Nephron (organoid): ENCODE measurements around the gene DNAL1.
"Not testable (repeated sequence)": the region's sequence is repeated elsewhere in the genome, so short reads cannot be mapped to it uniquely, and the experiment has no call there.

ENCODE experiments used
- H3K27ac Mint-ChIP-seq, 3 experiments: 2 replicates each; pipeline ENCODE4 v1.8.0; 2020; ENCODE audit warnings: mixed read lengths in 3 of 3, mild to moderate bottlenecking in 2 of 3, moderate library complexity in 1 of 3
- H3K27me3 Mint-ChIP-seq: 2 replicates; pipeline ENCODE4 v1.8.0; 2021; ENCODE audit warnings: low read depth, mild to moderate bottlenecking, moderate library complexity, mixed read lengths
- H3K36me3 Mint-ChIP-seq: 2 replicates; pipeline ENCODE4 v1.8.0; 2020; ENCODE audit warnings: low read depth, mixed read lengths
- H3K4me1 Mint-ChIP-seq: 2 replicates; pipeline ENCODE4 v1.8.0; 2020; ENCODE audit warnings: mixed read lengths
- H3K4me3 Mint-ChIP-seq, 3 experiments: 2 replicates each; pipeline ENCODE4 v1.8.0; 2020; ENCODE audit warnings: mild to moderate bottlenecking in 3 of 3, mixed read lengths in 3 of 3, moderate library complexity in 2 of 3
- H3K9me3 Mint-ChIP-seq: 2 replicates; pipeline ENCODE4 v1.8.0; 2020; ENCODE audit warnings: mixed read lengths
- CTCF ChIP-seq, 3 experiments: fragments of 200-600 bp; sonication (generic); IDR thresholded peaks; one replicate each; pipeline ENCODE4 v1.5.0; 2021; ENCODE audit warnings: antibody characterized with exemption in 3 of 3; ENCODE audit not compliant: unreplicated experiment in 3 of 3

Gene DNAL1

GRCh38 chr14:73633116-73634010, 11.4 kb upstream of the DNAL1 start:
- H3K4me3 Mint-ChIP-seq, result peak overlapping the region; percentile 70 to 81 (median 79)
- H3K4me1 Mint-ChIP-seq, result peaks cover 5% of the 10 kb centered on the region
- H3K27ac Mint-ChIP-seq, result peak overlapping the region in 1 of 3 experiments; percentile 31
- peak; percentile 85 to 88 (median 86) for TF ChIP-seq CTCF (IDR thresholded peaks at IDR 0.05; ENCODE audit: unreplicated experiment in 3 of 3)
- no peaks in the 10 kb centered on the region for H3K36me3 Mint-ChIP-seq
- peaks cover 22% of the 10 kb centered on the region for H3K27me3 Mint-ChIP-seq
- no peaks in the 10 kb centered on the region for H3K9me3 Mint-ChIP-seq

- no peak overlapping the region for H3K27ac Mint-ChIP-seq
- peak overlapping the region; percentile 70 to 81 (median 79) for H3K4me3 Mint-ChIP-seq
These were observed 10.6 kb upstream of the DNAL1 start for GRCh38 chr14:73634011-73634833.

DNA sequence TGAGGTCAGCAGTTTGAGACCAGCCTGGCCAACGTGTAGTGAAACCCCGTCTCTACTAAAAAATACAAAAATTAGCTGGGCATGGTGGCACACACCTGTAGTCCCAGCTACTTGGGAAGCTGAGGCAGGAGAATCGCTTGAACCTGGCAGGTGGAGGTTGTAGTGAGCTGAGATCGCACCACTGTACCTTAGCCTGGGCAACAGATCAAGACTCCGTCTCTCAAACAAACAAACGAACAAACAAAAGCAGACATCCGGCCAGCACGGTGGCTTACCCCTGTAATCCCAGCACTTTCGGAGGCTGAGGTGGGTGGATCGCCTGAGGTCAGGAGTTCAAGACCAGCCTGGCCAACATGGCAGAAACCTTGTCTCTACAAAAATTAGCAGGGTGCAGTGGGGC, 8.4 kb upstream of the DNAL1 start:
- H3K27ac Mint-ChIP-seq, H3K36me3 Mint-ChIP-seq, H3K4me1 Mint-ChIP-seq, H3K9me3 Mint-ChIP-seq, H3K4me3 Mint-ChIP-seq: not testable (repeated sequence)
- H3K27me3 Mint-ChIP-seq, result peaks cover 19% of the 10 kb centered on the region

More at GRCh38 chr14:73634011-73634833, 10.6 kb upstream of the DNAL1 start:
- Mint-ChIP-seq H3K36me3 (no peaks in the 10 kb centered on the region), H3K27me3 (peaks cover 22% of the 10 kb centered on the region), H3K4me1 (peaks cover 5% of the 10 kb centered on the region), H3K9me3 (no peaks in the 10 kb centered on the region)
- TF ChIP-seq CTCF (IDR thresholded peaks at IDR 0.05; ENCODE audit: unreplicated experiment in 3 of 3), result peak in 1 of 3 experiments; percentile 18

- peaks cover 5% of the 10 kb centered on the region for H3K4me1 Mint-ChIP-seq
- no peaks in the 10 kb centered on the region for H3K9me3 Mint-ChIP-seq
- no peak for TF ChIP-seq CTCF (IDR thresholded peaks at IDR 0.05; ENCODE audit: unreplicated experiment in 3 of 3)
- no peaks in the 10 kb centered on the region for H3K36me3 Mint-ChIP-seq
- peaks cover 19% of the 10 kb centered on the region for H3K27me3 Mint-ChIP-seq
- H3K4me3 Mint-ChIP-seq, result no peak overlapping the region
- H3K27ac Mint-ChIP-seq, result no peak overlapping the region
These were observed 7.0 kb upstream of the DNAL1 start for GRCh38 chr14:73637830-73638229.

- peaks cover 17% of the 10 kb centered on the region for H3K4me1 Mint-ChIP-seq
- no peaks in the 10 kb centered on the region for H3K9me3 Mint-ChIP-seq
- H3K27me3 Mint-ChIP-seq, result peaks cover 1% of the 10 kb centered on the region
- no peaks in the 10 kb centered on the region for H3K36me3 Mint-ChIP-seq
- TF ChIP-seq CTCF (IDR thresholded peaks at IDR 0.05; ENCODE audit: unreplicated experiment in 3 of 3), result no peak
- no peak overlapping the region for H3K27ac Mint-ChIP-seq
- no peak overlapping the region for H3K4me3 Mint-ChIP-seq
These were observed 3.9 kb upstream of the DNAL1 start for GRCh38 chr14:73640796-73641365.

DNA sequence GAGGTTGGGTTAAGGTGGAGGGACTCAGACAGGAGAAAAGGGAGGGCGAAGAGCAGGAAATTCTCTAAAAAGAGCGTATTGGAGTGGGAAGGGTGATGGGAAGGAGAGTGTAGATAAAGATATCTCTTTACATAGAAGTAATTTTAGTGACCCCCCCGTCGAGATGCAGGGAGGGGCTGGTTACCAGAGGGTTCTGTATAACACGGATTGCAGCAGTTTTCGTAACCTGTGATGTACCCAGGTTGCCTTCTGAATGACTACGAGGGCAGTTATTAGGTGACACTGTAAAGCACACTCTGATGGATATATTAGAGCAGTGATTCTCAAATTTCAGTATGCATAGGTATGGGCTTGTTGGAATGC, 443 bp downstream of the DNAL1 start:
- no peaks in the 10 kb centered on the region for H3K36me3 Mint-ChIP-seq
- no peak for TF ChIP-seq CTCF (IDR thresholded peaks at IDR 0.05; ENCODE audit: unreplicated experiment in 3 of 3)
- H3K27me3 Mint-ChIP-seq, result no peaks in the 10 kb centered on the region
- H3K9me3 Mint-ChIP-seq, result no peaks in the 10 kb centered on the region
- H3K27ac Mint-ChIP-seq, result peak overlapping the region; percentile 96 to 99 (median 96)
- peaks cover 17% of the 10 kb centered on the region for H3K4me1 Mint-ChIP-seq
- H3K4me3 Mint-ChIP-seq, result peak overlapping the region; percentile 93 to 95 (median 94)
